Colon (tissue), 2 donors: ENCODE measurements around the gene DNAJC11.
"Not testable (repeated sequence)": the region's sequence is repeated elsewhere in the genome, so short reads cannot be mapped to it uniquely, and the experiment has no call there.

Experiments used
- FAIRE-seq: peaks from 2 replicates; lab custom pipeline; 2012; peaks lifted over from hg19 to GRCh38; lab: Jason Lieb, UNC
- donor health status: control.
- donor health status: control.

Gene DNAJC11

DNA sequence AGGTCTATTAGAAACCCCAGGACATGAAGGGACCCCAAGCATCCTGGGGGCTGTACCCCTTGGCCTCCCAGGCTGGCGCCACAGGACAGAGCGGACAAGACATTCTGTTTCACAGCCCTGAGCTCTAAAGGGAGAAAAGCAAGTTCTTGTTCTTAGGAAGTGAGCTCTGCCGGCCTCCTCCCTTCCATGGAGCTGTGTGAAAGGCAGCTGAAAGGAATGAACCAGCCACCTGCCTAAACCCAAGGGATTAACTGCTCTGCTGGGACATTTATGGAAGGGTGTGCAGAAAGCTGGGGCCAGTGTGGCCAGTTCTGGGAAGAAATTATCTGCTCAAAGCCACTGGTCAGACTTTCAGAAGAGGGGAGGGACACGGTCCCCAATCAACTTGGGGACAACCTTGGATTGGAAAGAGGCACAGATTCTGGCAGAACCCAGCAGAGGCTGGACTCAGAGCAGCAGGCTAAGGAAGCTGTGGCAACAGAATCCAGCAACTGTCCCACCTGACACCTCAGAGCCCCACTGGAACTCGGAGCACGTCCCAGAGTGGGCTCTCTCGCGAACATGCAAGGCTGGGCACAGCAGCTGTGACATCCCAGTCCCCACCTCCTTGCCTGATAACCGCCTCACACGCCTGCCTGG is 101.1 kb downstream of the DNAJC11 start:
- FAIRE-seq = no peak

DNA sequence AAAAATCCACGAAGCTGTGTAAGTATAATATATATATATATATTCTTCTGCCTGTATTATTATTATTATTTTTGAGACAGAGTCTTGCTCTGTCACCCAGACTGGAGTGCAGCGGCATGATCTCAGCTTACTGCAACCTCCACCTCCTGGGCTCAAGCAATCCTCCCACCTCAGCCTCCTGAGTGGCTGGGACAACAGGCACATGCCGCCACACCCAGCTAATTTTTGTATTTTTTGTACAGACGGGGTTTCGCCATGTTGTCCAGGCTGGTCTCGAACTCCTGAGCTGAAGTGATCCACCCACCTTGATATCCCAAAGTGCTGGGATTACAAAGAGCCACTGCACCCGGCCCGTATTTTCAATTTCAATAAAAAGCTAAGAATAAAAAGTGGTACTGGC is 101.6 kb downstream of the DNAJC11 start:
- not testable (repeated sequence) for FAIRE-seq

DNA sequence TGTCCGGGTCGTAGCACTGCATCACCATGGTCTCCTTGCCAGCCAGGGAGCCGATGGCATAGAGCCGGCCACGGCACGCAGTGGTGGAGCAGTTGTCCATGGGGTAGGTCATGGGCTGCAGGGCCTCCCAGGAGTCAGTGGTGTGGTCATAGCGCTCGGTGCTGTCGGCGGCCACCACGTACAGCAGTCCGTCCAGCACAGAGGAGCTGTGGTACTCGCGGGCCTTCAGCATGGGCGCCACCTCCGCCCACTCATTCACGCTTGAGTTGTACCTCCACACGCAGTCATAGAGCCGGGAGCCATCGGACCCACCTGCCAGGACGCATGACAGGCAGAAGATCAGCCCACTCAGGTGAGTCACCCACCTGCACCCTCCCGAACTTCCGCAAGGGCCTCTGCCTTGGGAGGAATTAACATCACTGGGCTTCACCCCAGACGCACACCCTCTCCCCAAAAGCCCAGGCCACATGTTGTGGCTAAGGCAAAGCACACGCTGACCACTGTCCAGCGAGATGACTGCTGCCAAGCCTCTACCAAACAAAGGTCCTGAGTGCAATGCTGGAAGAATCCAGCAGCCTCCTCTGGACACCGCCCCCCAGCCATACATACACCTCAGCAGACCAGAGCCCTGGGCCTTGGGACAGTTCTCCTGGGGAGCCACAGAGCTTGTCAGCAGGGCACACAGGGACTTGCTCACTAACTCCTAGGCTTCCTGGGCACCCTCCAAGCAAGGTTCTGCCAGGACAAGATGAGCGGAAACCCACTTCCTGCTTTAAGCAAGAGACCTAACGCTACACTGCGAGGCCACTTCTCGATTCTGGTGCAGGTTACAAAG is 102.3 kb downstream of the DNAJC11 start:
- no peak for FAIRE-seq

DNA sequence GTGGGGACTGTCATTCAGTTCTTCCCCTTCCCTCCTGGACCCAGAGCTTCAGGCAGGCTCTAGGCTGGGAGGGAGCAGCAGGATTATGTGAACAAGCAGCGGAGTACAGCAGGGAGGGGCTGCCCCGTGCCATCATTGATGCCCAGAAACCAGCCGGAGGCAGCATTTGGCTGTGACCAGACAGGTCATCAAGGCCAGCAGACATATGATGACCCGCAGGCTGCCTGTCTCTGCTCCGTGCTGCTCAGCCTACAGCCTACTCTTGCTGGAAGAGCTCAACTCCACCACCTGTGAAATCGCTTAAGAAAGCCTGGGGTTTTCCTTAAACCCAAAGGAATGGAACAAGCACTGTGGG is 103.9 kb downstream of the DNAJC11 start:
- no peak for FAIRE-seq

DNA sequence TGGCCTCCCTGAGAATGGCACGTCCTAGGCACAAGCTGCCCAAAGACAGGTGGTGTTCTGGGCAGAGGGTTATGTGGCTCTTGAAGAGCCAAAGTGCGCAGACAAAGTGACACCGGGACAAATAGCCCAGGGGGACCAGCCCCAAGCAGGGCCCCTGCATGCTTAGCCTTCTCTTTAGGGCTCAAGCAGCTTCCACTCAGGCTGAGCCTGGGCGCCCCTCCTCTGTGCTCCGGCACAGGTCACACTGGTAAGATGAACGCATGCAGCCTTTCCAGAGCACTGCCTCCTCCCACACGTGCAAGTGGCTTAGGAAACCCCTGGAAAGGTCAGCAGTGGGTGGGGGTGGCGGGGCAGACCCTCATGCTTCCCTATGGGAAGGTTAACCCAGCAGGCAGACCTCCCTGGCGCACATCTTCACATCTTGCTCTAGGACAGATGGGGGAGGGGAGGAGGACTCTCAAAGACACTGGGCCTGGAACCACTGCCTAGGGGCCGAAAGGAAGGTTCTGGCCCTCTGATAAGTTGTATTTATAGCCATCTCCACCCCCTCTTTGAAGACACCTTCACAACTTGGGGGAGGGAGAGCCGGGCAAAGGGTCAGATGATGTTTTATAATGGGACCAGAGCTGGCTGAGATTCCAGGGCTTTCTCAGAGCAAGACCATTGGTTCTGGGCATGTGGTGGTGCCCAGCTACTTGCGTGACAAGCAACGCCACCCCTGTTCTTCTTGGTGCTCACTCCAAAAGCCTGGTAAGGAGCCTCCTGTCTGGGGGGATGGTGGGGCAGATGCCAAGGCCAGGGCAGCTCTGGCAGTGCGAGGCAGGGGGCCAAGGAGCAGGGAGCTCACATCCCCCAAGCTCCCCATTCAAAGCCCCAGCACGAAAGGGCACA is 104.5 kb downstream of the DNAJC11 start:
- no peak for FAIRE-seq

DNA sequence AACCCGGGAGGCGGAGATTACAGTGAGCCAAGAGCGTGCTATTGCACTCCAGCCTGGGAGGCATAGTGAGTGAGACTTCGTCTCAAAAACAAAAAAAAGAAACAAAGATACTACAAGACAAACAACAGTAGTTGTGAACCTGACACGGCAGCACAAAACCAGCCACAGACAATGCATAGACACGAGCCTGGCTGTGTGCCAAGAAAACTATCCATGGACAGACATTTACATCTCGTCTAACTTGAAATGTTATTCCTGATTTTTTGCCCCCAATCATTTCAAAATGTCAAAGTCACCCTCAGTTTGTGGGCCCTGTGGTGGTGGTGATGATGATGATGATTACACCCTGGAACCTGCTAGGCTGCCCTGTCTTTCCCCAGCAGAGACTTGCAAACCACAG is 105.3 kb downstream of the DNAJC11 start:
- FAIRE-seq = no peak

DNA sequence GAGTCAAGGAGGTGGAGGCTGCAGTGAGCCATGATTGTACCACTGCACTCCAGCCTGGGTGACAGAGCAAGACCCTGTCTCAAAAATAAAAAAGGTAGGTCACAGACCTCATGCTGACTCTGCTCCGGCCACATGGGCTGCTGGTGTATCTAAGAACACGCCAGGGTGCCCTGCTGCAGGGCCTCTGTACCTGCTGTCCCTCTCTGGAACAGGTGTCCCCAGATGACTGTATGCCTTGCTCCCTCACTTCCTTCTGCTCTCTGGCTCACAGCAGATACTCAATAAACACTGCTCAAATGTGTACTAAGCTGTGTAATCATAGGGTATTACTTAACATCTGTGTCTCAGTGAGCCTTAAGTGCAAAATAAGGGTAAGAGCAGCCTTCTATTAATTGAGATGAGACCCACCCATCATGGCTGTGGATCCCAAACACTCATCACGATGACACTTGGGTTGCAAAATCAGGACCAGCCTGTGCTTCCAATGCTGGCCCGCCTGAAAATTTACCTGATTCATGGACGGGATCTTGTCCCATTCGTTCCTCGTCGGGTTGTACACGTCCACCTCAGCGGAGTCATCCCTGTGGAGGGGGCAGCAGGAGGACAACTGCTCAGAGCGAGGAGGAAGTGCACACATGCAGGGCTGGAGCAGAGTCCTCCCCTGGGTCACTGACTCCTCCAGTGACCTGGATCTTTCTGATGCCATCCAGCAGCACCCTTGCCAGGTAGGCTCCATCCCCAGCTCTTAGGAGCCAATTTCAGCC is 106.5 kb downstream of the DNAJC11 start:
- FAIRE-seq = no peak

DNA sequence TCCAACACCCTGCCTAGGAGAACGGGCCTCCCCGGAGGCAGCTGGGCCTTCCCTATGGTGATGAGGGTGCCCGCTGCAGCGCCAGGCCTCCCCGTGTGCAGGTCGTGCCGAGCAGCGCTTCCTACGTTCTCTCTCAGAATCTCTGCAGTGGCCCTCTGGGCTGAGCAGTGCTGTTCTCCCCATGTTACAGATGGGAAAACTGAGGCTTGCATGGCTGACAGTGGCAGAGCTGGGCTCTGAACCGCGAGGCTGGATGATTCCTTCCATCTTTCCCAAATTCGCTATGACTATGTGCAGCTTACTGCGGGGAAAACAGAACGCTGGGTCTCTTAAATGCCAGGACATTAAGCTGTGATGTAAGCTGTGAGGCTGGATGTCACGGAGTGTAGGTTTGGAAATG is 107.8 kb downstream of the DNAJC11 start:
- FAIRE-seq = no peak

DNA sequence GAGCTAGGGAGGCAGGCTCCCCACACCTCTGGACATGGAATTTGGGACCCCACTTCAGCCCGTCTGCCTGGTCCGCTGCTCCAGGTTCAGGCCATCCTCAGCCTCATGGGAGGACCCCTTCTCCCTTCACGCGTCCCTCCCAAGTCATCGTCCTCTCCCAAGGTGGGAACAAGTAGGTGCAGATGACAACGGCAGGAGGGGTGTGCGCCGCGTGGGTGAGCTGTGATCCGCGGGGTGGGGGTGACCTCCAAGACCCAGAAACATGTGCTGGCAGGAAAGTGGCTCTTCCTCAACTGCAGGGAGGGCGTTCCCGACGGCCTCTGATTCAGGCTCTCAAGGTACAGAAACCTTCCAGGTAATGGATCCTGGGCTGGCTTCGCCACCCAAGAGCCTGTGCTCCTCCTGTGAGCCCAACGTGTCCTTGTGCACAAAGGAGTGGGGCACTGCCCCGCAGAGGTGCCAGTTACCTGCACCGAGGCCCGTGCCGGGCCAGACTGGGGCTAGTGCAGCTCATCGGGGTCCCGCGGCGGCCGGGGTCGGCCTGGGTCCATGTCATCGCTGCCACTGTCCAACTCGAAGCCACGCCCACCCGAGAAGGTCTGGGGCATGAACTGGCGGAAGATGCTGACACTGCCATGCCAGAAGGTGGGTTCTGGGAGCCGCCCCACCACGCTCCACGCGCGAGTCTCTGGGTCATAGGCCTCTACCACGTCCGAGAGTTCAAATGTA is 108.6 kb downstream of the DNAJC11 start:
- FAIRE-seq = no peak

DNA sequence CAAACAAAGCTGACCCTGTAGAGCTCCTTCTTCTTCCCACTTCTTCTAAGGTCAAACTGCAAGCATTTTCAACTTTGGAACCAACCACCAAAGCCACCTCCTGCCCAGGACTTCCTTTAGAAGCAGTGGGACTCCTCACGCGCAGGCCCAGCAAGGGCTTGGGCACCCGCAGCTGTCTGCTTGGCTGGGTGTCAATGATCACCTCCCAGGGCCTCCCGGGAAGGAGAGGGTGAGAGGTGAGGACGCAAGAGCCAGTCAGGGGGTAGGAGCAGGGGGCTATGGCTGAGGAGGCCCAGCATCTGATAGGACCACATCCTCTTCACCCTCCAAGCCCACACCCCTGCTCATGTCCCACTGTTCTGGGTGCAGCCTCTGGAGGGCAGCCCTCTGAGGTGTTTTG is 109.2 kb downstream of the DNAJC11 start:
- FAIRE-seq = no peak

DNA sequence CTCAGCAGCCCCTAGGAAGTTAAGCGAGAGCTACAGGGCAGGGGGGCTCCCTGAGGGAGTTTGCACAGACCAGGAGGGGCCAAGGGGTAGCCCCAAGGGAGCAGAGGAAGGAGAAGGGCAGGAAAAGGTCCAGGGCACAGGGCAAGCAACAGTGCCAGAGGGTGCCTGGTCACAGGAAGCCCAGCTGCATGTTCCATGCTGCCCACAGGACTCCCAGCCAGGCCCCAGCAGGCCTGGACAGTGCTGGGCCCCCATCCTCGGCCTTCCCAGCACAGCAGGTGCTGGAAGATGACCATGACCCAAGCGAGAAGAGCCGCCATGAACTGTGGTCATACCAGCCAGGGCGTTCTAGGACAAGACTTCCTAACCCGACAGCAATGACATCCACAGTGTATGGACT is 110.0 kb downstream of the DNAJC11 start:
- FAIRE-seq = no peak

DNA sequence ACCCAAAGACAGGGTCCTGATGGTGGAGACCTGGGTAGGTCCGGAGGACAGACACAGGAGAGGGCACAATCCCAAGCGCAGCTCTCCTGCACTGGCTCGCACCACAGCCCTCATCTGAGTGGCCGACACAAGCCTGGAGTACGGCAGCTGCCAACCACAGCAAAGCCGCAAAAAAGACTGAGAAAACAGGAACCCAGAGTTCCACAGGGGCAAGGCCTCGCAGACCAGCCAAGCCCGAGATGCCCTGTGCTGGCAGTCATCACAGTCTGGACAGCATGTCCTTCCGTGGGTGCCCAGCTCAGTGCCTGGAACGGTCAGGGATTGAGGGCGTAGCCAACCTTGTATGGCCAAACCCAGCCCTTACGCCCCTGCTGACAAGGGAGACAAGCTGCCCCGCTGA is 110.4 kb downstream of the DNAJC11 start:
- FAIRE-seq = no peak

DNA sequence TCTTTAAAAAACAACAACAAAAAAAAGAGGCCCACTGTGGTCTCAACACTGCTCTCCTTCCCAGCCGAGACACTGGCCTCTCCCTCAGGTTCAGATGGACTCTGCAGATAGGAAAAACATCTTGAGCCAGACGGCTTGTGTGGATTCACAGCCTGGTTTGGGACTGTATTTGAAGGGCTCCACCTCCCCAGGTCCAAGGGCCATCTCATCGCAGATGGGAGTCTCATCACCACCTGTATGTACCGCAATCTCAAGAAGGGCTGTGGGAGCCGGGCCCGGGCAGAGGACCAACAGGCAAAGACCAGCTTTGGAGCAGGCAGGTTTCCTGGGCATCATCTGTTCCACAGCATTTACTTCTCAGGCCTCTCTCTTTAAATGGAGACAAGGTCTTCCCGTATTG is 111.6 kb downstream of the DNAJC11 start:
- no peak for FAIRE-seq

DNA sequence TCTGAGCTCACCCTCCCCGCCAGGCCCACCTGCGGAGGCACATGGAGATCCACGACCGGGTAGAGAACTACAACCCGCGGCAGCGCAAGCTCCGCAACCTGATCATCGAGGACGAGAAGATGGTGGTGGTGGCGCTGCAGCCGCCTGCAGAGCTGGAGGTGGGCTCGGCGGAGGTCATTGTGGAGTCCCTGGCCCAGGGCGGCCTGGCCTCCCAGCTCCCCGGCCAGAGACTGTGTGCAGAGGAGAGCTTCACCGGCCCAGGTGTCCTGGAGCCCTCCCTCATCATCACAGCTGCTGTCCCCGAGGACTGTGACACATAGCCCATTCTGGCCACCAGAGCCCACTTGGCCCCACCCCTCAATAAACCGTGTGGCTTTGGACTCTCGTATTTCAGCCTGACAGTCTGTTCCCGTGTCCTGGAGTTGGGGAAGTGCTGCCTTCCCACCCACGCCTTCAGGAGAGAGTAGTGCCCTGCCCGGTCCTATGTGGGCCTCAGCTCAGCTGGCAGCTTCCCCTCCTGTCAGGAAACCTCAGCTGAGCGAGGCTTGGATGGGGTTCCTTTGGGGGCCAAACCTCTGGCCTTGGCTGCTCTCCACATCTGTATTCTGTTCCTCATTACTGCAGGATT is 112.6 kb downstream of the DNAJC11 start:
- FAIRE-seq = no peak

DNA sequence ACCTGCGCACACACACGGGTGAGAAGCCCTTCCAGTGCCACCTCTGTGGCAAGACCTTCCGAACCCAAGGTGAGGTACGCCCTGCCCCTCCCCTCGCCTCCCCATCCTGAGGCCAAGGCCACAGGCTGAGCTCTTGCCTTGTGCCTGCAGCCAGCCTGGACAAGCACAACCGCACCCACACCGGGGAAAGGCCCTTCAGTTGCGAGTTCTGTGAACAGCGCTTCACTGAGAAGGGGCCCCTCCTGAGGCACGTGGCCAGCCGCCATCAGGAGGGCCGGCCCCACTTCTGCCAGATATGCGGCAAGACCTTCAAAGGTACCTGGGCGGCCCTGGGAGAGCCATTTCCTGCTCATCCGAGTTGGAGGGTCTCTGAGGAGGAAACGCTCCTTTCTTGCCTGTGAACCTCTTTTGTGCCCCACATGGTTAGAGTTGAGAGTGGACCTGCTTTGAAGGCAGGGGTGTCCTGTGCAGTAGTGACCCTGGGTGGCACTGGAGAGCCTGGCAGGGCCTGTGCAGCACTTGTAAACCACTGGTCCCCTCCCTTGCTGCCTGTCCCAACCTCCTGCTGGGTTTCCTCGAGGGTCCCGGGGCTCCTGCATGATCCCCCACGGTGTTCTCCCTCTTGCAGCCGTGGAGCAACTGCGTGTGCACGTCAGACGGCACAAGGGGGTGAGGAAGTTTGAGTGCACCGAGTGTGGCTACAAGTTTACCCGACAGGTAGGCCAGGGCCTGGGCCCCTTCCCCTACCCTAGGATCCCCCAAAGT is 113.3 kb downstream of the DNAJC11 start:
- no peak for FAIRE-seq

DNA sequence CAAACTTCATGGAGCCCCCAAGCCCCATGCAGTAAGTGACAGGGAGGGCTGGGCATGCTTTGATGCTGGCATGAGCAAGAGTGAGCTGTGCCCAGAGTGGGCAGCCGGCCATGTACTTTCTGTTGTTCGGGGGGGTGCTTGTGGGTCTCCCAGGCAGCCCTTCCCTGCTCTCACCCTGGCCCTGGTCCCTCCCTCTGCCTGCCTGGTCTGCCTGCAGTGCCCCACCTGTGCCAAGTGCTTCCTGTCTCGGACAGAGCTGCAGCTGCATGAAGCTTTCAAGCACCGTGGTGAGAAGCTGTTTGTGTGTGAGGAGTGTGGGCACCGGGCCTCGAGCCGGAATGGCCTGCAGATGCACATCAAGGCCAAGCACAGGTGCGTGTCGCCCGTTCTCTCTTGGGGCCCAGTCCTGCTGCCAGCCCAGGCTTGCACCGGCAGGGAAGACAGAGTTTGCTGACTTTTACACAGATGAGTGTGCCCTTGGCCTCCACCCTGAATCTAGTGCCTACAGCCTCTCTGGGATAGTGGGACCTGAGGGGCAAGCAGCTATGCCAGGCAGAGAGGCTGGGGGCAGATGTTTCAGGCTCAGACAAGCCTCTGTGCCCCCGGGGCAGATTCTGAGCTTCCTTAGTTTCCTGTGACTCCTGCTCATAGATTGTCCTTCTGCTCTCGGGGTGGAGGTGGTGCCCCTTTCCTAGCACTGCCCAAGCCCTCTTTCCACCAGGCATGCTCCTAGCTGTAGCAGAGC is 114.2 kb downstream of the DNAJC11 start:
- FAIRE-seq = no peak

DNA sequence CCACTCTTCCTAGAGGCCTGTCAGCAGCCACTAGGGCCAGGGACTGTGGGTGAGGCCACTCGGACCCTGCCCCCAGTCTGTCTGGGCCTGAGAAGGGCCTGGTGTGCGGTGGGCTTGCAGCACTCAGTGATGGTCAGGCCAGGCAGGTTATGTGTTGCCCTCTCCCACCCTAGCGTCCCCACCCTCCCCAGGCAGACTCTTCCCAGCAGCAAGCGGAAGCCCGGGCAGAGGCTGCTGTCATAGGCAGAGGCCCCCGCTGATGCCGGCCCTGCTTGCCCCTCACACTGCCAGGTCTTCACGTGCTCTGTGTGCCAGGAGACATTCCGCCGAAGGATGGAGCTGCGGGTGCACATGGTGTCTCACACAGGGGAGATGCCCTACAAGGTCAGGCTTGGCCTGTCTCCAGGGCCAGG is 115.2 kb downstream of the DNAJC11 start:
- FAIRE-seq = no peak

DNA sequence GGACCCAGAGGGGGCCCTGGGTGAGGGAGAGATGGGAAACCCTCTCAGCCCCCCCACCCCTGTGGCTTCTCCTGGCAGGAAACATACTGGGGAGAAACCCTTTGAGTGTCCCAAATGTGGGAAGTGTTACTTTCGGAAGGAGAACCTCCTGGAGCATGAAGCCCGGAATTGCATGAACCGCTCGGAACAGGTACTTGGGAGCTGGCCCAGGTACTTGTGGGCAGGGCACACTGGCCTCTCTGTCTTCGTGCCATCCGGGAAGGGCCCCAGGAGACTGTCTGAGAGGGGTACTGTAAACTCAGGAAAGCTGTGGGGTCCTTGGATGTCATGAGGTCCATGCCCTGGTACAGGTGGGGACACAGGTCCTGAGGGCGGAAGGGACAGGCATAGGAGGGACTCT is 115.8 kb downstream of the DNAJC11 start:
- FAIRE-seq = no peak

DNA sequence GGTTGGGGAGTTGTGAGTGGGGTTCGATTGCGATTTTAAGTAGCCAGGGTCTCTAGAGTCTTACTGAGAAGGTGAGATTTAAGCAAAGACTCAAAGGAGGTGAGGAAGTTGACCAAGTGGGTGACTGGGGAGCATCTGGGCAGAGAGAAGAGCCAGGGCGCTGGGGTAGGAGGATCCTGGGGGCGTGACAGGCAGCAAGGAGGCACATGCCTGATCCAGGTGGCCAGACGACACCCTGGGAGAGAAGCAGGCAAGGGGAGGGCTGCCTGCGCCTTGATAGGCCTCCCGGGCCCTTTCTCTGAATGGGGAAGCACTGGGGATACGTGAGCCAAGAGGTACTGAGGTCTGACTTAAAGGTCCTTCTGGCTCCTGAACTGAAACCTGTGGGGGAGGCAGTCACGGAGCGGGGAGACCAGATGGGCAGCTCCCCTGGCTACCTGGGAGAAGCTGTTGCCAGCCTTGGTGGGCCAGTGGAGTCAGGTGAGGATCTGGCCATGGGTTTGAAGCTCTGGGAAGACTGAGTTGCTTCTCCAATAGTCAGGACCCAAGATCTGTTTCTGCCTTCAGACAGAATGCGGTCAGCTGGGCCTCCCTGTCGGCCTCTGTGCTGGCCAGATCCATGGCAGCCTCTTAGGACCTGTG is 116.4 kb downstream of the DNAJC11 start:
- FAIRE-seq = no peak
